ENCODE data around the gene BBS10. TPM values are rescaled to one million over a fixed set of nuclear protein-coding genes. Genes with fewer than 3 reads are reported as not detected.

BBS10 gene
- total and polyA plus RNA-seq, 2 donors (not counting 1 experiment from before 2014, with no cell fraction given), result 1.9 to 12.9 TPM

DNA sequence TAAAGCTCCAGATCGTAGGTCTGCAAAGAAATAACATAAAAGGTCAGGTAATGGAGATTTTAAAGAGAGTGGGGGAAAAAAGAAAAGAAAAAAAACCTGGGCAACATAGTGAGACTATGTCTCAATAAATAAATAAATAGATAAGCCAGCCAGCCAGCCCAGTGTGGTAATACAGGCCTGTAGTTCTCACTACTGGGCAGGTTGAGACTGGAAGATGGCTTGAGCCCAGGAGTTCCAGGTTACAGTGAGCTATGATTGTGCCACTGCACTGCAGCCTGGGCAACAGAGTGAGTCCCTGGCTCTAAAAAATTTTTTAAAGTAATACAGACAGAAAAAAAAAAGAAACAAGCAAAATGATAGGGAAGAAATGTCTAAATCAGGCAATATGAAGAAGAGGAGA lies 43.2 kb upstream of the BBS10 start:
- WGBS (ENCODE audit: insufficient coverage), result no CpG with 5 or more reads among the region's 1 CpG
- no peak for ATAC-seq (ENCODE audit: low read depth)
- H4K20me1 ChIP-seq (ENCODE audit: control insufficient read depth, insufficient read depth, low read length, poor library complexity, severe bottlenecking), result no peaks in the 10 kb centered on the region
- DNase-seq, result no peak
- no peaks in the 10 kb centered on the region for H3K9me3 ChIP-seq (ENCODE audit: control extremely low read depth in 1 of 3, control insufficient read depth in 2 of 3, insufficient read depth in 1 of 3, low read length in 2 of 3)
- H3K9ac ChIP-seq (ENCODE audit: low read length), result no peak overlapping the region
- intact Hi-C loops (cut with micrococcal nuclease), result no loop called here
- POLR2A ChIA-PET, result no interaction called here
- H3K36me3 ChIP-seq (replicated peaks in 1 of 2; ENCODE audit: control extremely low read depth in 1 of 2, control insufficient read depth in 1 of 2, extremely low read depth in 1 of 2, insufficient read depth in 2 of 2, low read length in 1 of 2), result peaks cover 12 to 43% of the 10 kb centered on the region in 2 experiments
- H3K27me3 Mint-ChIP-seq, result no peaks in the 10 kb centered on the region
- CTCF ChIA-PET, result interaction anchor here (0.8 kb wide), 1 partner anchor 195 kb away, joined by 3 read pairs; no protein-coding TSS in a partner anchor
- TF ChIP-seq EZH2 (IDR thresholded peaks at IDR 0.05; ENCODE audit: borderline replicate concordance, insufficient read depth, low read depth, low read length, poor library complexity, severe bottlenecking), result no peak
- TF ChIP-seq, protein P1, sequence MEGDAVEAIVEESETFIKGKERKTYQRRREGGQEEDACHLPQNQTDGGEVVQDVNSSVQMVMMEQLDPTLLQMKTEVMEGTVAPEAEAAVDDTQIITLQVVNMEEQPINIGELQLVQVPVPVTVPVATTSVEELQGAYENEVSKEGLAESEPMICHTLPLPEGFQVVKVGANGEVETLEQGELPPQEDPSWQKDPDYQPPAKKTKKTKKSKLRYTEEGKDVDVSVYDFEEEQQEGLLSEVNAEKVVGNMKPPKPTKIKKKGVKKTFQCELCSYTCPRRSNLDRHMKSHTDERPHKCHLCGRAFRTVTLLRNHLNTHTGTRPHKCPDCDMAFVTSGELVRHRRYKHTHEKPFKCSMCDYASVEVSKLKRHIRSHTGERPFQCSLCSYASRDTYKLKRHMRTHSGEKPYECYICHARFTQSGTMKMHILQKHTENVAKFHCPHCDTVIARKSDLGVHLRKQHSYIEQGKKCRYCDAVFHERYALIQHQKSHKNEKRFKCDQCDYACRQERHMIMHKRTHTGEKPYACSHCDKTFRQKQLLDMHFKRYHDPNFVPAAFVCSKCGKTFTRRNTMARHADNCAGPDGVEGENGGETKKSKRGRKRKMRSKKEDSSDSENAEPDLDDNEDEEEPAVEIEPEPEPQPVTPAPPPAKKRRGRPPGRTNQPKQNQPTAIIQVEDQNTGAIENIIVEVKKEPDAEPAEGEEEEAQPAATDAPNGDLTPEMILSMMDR (IDR thresholded peaks at IDR 0.05), result no peak
- no peaks in the 10 kb centered on the region for H3K4me1 ChIP-seq (ENCODE audit: control insufficient read depth in 2 of 2, insufficient read depth in 2 of 2, low read length in 2 of 2)
- no peak overlapping the region for H3K4me2 ChIP-seq (replicated peaks; ENCODE audit: low read depth, low read length, poor library complexity, severe bottlenecking)
- H3K27ac ChIP-seq (ENCODE audit: low read length in 2 of 2), result no peak overlapping the region
- H3K4me1 Mint-ChIP-seq, result no peaks in the 10 kb centered on the region
- no peak overlapping the region for H3K27ac Mint-ChIP-seq
- H3K27me3 ChIP-seq (replicated peaks in 1 of 4; ENCODE audit: control extremely low read depth in 1 of 4, control insufficient read depth in 3 of 4, insufficient read depth in 4 of 4, low read length in 3 of 4), result no peaks in the 10 kb centered on the region
- no peaks in the 10 kb centered on the region for H3K9me3 Mint-ChIP-seq (ENCODE audit: insufficient read depth)
- H3K79me2 ChIP-seq (ENCODE audit: control insufficient read depth, insufficient read depth, low read length), result no peaks in the 10 kb centered on the region
- H3K4me3 Mint-ChIP-seq, result no peak overlapping the region
- H2AFZ ChIP-seq (ENCODE audit: insufficient read depth, low read depth, low read length, poor library complexity, severe bottlenecking), result no peak overlapping the region
- H3K4me3 ChIP-seq (ENCODE audit: control extremely low read depth in 1 of 5, extremely low read depth in 1 of 5, insufficient read depth in 1 of 5, low read depth in 2 of 5, low read length in 4 of 5), result no peak overlapping the region

DNA sequence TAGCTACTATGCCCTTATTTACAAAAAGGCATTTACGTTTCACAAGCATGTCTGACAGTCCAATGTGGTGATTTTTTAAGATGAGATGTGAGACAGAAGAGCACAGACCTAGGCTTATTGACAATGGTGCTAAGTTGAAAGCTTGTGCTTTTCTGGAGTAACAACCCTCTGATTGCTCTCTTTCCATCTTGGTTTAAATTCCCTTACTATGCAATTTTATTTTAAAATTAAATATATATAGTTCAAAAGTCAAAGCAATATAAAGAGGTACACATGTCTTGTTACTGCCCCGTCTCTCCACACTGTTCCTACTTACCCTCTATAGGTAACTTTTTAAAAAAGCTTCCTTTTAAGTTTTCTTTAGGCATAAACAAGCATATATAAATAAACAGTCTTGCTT lies 39.4 kb upstream of the BBS10 start:
- Histone ChIP-seq H3K4me3 (ENCODE audit: control extremely low read depth in 1 of 5, extremely low read depth in 1 of 5, insufficient read depth in 1 of 5, low read depth in 2 of 5, low read length in 4 of 5) (no peak overlapping the region), H2AFZ (ENCODE audit: insufficient read depth, low read depth, low read length, poor library complexity, severe bottlenecking) (no peak overlapping the region), H3K9ac (ENCODE audit: low read length) (no peak overlapping the region), H3K27ac (ENCODE audit: low read length in 2 of 2) (no peak overlapping the region), H4K20me1 (ENCODE audit: control insufficient read depth, insufficient read depth, low read length, poor library complexity, severe bottlenecking) (no peaks in the 10 kb centered on the region), H3K79me2 (ENCODE audit: control insufficient read depth, insufficient read depth, low read length) (no peaks in the 10 kb centered on the region), H3K27me3 (replicated peaks in 1 of 4; ENCODE audit: control extremely low read depth in 1 of 4, control insufficient read depth in 3 of 4, insufficient read depth in 4 of 4, low read length in 3 of 4) (no peaks in the 10 kb centered on the region), H3K9me3 (ENCODE audit: control extremely low read depth in 1 of 3, control insufficient read depth in 2 of 3, insufficient read depth in 1 of 3, low read length in 2 of 3) (no peaks in the 10 kb centered on the region), H3K36me3 (replicated peaks in 1 of 2; ENCODE audit: control extremely low read depth in 1 of 2, control insufficient read depth in 1 of 2, extremely low read depth in 1 of 2, insufficient read depth in 2 of 2, low read length in 1 of 2) (peaks cover 18 to 53% of the 10 kb centered on the region in 2 experiments), H3K4me1 (ENCODE audit: control insufficient read depth in 2 of 2, insufficient read depth in 2 of 2, low read length in 2 of 2) (no peaks in the 10 kb centered on the region), H3K4me2 (replicated peaks; ENCODE audit: low read depth, low read length, poor library complexity, severe bottlenecking) (no peak overlapping the region)
- H3K27ac Mint-ChIP-seq, result no peak overlapping the region
- DNase-seq (no peak), ATAC-seq (ENCODE audit: low read depth) (no peak)
- WGBS (ENCODE audit: insufficient coverage), result no CpG with 5 or more reads among the region's 2 CpGs
- intact Hi-C loops (cut with micrococcal nuclease), result loop anchor here (10.0 kb wide), 1 partner anchor 197 kb away; no protein-coding TSS in a partner anchor
- H3K9me3 Mint-ChIP-seq (ENCODE audit: insufficient read depth), result no peaks in the 10 kb centered on the region
- TF ChIP-seq, protein P1 (IDR thresholded peaks at IDR 0.05), result no peak
- no peak for TF ChIP-seq EZH2 (IDR thresholded peaks at IDR 0.05; ENCODE audit: borderline replicate concordance, insufficient read depth, low read depth, low read length, poor library complexity, severe bottlenecking)
- ChIA-PET CTCF (no interaction called here), POLR2A (no interaction called here)
- H3K4me1 Mint-ChIP-seq, result no peaks in the 10 kb centered on the region
- H3K4me3 Mint-ChIP-seq, result no peak overlapping the region
- H3K27me3 Mint-ChIP-seq, result no peaks in the 10 kb centered on the region

Data from B cell (primary cell).